ENCODE data around the gene HSF5.
A peak's percentile ranks its signal among the peaks of the same experiment; 100 is the strongest.
"Not testable (repeated sequence)": the region's sequence is repeated elsewhere in the genome, so short reads cannot be mapped to it uniquely, and the experiment has no call there.

The HSF5 gene

GRCh38 chr17:58508341-58509067 lies 20.3 kb upstream of the HSF5 start:
- Mint-ChIP-seq H3K4me1 (ENCODE audit: low read depth) (peaks cover 71% of the 10 kb centered on the region), H3K9me3 (no peaks in the 10 kb centered on the region), H3K4me3 (no peak overlapping the region), H3K27me3 (no peaks in the 10 kb centered on the region), H3K36me3 (ENCODE audit: low read depth) (peaks cover 97% of the 10 kb centered on the region), H3K27ac (peak overlapping the region; percentile 24)
- intact Hi-C loops (cut with micrococcal nuclease): no loop called here

GRCh38 chr17:58507123-58507634 lies 19.0 kb upstream of the HSF5 start:
- no peak overlapping the region for H3K4me3 Mint-ChIP-seq
- no peaks in the 10 kb centered on the region for H3K9me3 Mint-ChIP-seq
- no peaks in the 10 kb centered on the region for H3K27me3 Mint-ChIP-seq
- peak overlapping the region; percentile 37 for H3K27ac Mint-ChIP-seq
- intact Hi-C loops (cut with micrococcal nuclease): no loop called here
- peaks cover 65% of the 10 kb centered on the region for H3K4me1 Mint-ChIP-seq (ENCODE audit: low read depth)
- H3K36me3 Mint-ChIP-seq (ENCODE audit: low read depth): peaks cover 97% of the 10 kb centered on the region

GRCh38 chr17:58506354-58507080 lies 18.3 kb upstream of the HSF5 start:
- intact Hi-C loops (cut with micrococcal nuclease): no loop called here
- Mint-ChIP-seq H3K4me1 (ENCODE audit: low read depth) (peaks cover 65% of the 10 kb centered on the region), H3K36me3 (ENCODE audit: low read depth) (peaks cover 97% of the 10 kb centered on the region), H3K27ac (peak overlapping the region; percentile 37), H3K27me3 (no peaks in the 10 kb centered on the region), H3K4me3 (no peak overlapping the region), H3K9me3 (no peaks in the 10 kb centered on the region)

- Mint-ChIP-seq H3K36me3 (ENCODE audit: low read depth) (peaks cover 96% of the 10 kb centered on the region), H3K4me3 (no peak overlapping the region), H3K9me3 (no peaks in the 10 kb centered on the region), H3K4me1 (ENCODE audit: low read depth) (peaks cover 60% of the 10 kb centered on the region), H3K27me3 (no peaks in the 10 kb centered on the region), H3K27ac (peak overlapping the region; percentile 48)
- intact Hi-C loops (cut with micrococcal nuclease): no loop called here
Measured at GRCh38 chr17:58504826-58505351, 16.7 kb upstream of the HSF5 start.

GRCh38 chr17:58503866-58504265 lies 15.7 kb upstream of the HSF5 start:
- Mint-ChIP-seq H3K4me3 (no peak overlapping the region), H3K27ac (no peak overlapping the region)

GRCh38 chr17:58503134-58503533 lies 14.9 kb upstream of the HSF5 start:
- H3K36me3 Mint-ChIP-seq (ENCODE audit: low read depth): peaks cover 96% of the 10 kb centered on the region
- intact Hi-C loops (cut with micrococcal nuclease); H3K27me3 Mint-ChIP-seq; H3K27ac Mint-ChIP-seq; H3K4me3 Mint-ChIP-seq; H3K9me3 Mint-ChIP-seq: not testable (repeated sequence)
- H3K4me1 Mint-ChIP-seq (ENCODE audit: low read depth): peaks cover 62% of the 10 kb centered on the region

More at GRCh38 chr17:58503866-58504265, 15.7 kb upstream of the HSF5 start:
- peaks cover 96% of the 10 kb centered on the region for H3K36me3 Mint-ChIP-seq (ENCODE audit: low read depth)
- peaks cover 62% of the 10 kb centered on the region for H3K4me1 Mint-ChIP-seq (ENCODE audit: low read depth)
- H3K27me3 Mint-ChIP-seq: no peaks in the 10 kb centered on the region
- intact Hi-C loops (cut with micrococcal nuclease): no loop called here
- no peaks in the 10 kb centered on the region for H3K9me3 Mint-ChIP-seq

- Mint-ChIP-seq H3K36me3 (ENCODE audit: low read depth) (peaks cover 96% of the 10 kb centered on the region), H3K4me1 (ENCODE audit: low read depth) (peaks cover 54% of the 10 kb centered on the region), H3K27ac (no peak overlapping the region), H3K4me3 (no peak overlapping the region), H3K27me3 (no peaks in the 10 kb centered on the region), H3K9me3 (no peaks in the 10 kb centered on the region)
- intact Hi-C loops (cut with micrococcal nuclease): no loop called here
Measured at GRCh38 chr17:58501451-58501850, 13.2 kb upstream of the HSF5 start.

- Mint-ChIP-seq H3K4me3 (no peak overlapping the region), H3K27me3 (no peaks in the 10 kb centered on the region), H3K4me1 (ENCODE audit: low read depth) (peaks cover 23% of the 10 kb centered on the region), H3K27ac (no peak overlapping the region), H3K36me3 (ENCODE audit: low read depth) (peaks cover 99% of the 10 kb centered on the region), H3K9me3 (no peaks in the 10 kb centered on the region)
- intact Hi-C loops (cut with micrococcal nuclease): no loop called here
Measured at GRCh38 chr17:58498177-58498828, 10.1 kb upstream of the HSF5 start.

GRCh38 chr17:58493506-58493905 lies 5.3 kb upstream of the HSF5 start:
- H3K4me3 Mint-ChIP-seq: no peak overlapping the region
- peaks cover 100% of the 10 kb centered on the region for H3K36me3 Mint-ChIP-seq (ENCODE audit: low read depth)
- peaks cover 6% of the 10 kb centered on the region for H3K27me3 Mint-ChIP-seq
- no peaks in the 10 kb centered on the region for H3K9me3 Mint-ChIP-seq
- intact Hi-C loops (cut with micrococcal nuclease): no loop called here
- peaks cover 10% of the 10 kb centered on the region for H3K4me1 Mint-ChIP-seq (ENCODE audit: low read depth)
- no peak overlapping the region for H3K27ac Mint-ChIP-seq

- intact Hi-C loops (cut with micrococcal nuclease): no loop called here
- H3K27me3 Mint-ChIP-seq: peaks cover 10% of the 10 kb centered on the region
- no peak overlapping the region for H3K4me3 Mint-ChIP-seq
- H3K36me3 Mint-ChIP-seq (ENCODE audit: low read depth): peaks cover 93% of the 10 kb centered on the region
- H3K27ac Mint-ChIP-seq: no peak overlapping the region
- peaks cover 5% of the 10 kb centered on the region for H3K4me1 Mint-ChIP-seq (ENCODE audit: low read depth)
- no peaks in the 10 kb centered on the region for H3K9me3 Mint-ChIP-seq
Measured at GRCh38 chr17:58492238-58493121, 4.3 kb upstream of the HSF5 start.

- H3K9me3 Mint-ChIP-seq: no peaks in the 10 kb centered on the region
- no peak overlapping the region for H3K27ac Mint-ChIP-seq
- intact Hi-C loops (cut with micrococcal nuclease): no loop called here
- H3K4me1 Mint-ChIP-seq (ENCODE audit: low read depth): peaks cover under 1% of the 10 kb centered on the region
- no peak overlapping the region for H3K4me3 Mint-ChIP-seq
- H3K36me3 Mint-ChIP-seq (ENCODE audit: low read depth): peaks cover 84% of the 10 kb centered on the region
- H3K27me3 Mint-ChIP-seq: peaks cover 14% of the 10 kb centered on the region
Measured at GRCh38 chr17:58491510-58492045, 3.4 kb upstream of the HSF5 start.

GRCh38 chr17:58488428-58488890 lies 251 bp upstream of the HSF5 start:
- Mint-ChIP-seq H3K36me3 (ENCODE audit: low read depth) (peaks cover 52% of the 10 kb centered on the region), H3K9me3 (no peaks in the 10 kb centered on the region), H3K27me3 (peaks cover 14% of the 10 kb centered on the region), H3K4me3 (no peak overlapping the region), H3K27ac (no peak overlapping the region), H3K4me1 (ENCODE audit: low read depth) (no peaks in the 10 kb centered on the region)
- intact Hi-C loops (cut with micrococcal nuclease): no loop called here

GRCh38 chr17:58484600-58484999 lies 3.6 kb downstream of the HSF5 start:
- no peak overlapping the region for H3K4me3 Mint-ChIP-seq
- peaks cover 14% of the 10 kb centered on the region for H3K36me3 Mint-ChIP-seq (ENCODE audit: low read depth)
- H3K9me3 Mint-ChIP-seq: no peaks in the 10 kb centered on the region
- H3K4me1 Mint-ChIP-seq (ENCODE audit: low read depth): no peaks in the 10 kb centered on the region
- intact Hi-C loops (cut with micrococcal nuclease): no loop called here
- no peak overlapping the region for H3K27ac Mint-ChIP-seq
- peaks cover 14% of the 10 kb centered on the region for H3K27me3 Mint-ChIP-seq
